Ishikawa (cell line): ENCODE data around the gene UBE2D4.

Experiments used
- EP300 ChIP-seq: IDR thresholded peaks from 2 replicates; pipeline ENCODE4 v1.6.1; 2012; ENCODE audit warnings: borderline replicate concordance
- FOXM1 ChIP-seq: IDR thresholded peaks from 2 replicates; pipeline ENCODE4 v1.6.1; 2012; ENCODE audit warnings: low read depth, borderline replicate concordance
- TAF1 ChIP-seq: IDR thresholded peaks from 2 replicates; pipeline ENCODE4 v1.6.1; 2012; ENCODE audit warnings: low read depth, mild to moderate bottlenecking
- TCF12 ChIP-seq: IDR thresholded peaks from 2 replicates; pipeline ENCODE4 v1.6.1; 2012; ENCODE audit warnings: low read depth
- TEAD4 ChIP-seq: IDR thresholded peaks from 2 replicates; pipeline ENCODE4 v1.6.1; 2012
- USF1 ChIP-seq: IDR thresholded peaks from 2 replicates; pipeline ENCODE4 v1.6.1; 2012
- YY1 ChIP-seq: IDR thresholded peaks from 2 replicates; pipeline ENCODE4 v1.6.1; 2012; ENCODE audit warnings: low read depth
- ZBTB7A ChIP-seq: IDR thresholded peaks from 2 replicates; pipeline ENCODE4 v1.6.1; 2012; ENCODE audit warnings: low read depth

GRCh38 chr7:43952028-43952427 lies 25.8 kb downstream of the UBE2D4 start:
- no peak for TF ChIP-seq TAF1
- TF ChIP-seq EP300, result no peak
- TF ChIP-seq ZBTB7A, result no peak
- TF ChIP-seq YY1, result no peak
- TF ChIP-seq USF1, result no peak
- TF ChIP-seq TEAD4, result no peak
- no peak for TF ChIP-seq FOXM1
- no peak for TF ChIP-seq TCF12
